H1 (cell line): ENCODE data around the gene INTS1.

ENCODE experiments used
- CTCF ChIP-seq, 3 experiments: IDR thresholded peaks; 1 replicate in 2 of 3; 2 replicates in 1 of 3; pipeline versions ENCODE4 v1.5.1 to v1.6.1; 2011; ENCODE audit warnings: low read length in 3 of 3, mild to moderate bottlenecking in 3 of 3, inconsistent platforms in 2 of 3, low read depth in 1 of 3, moderate library complexity in 1 of 3; ENCODE audit not compliant: insufficient read depth in 1 of 3; ENCODE audit errors: control extremely low read depth in 1 of 3
- MAX ChIP-seq: IDR thresholded peaks from 2 replicates; pipeline ENCODE4 v1.6.1; 2012; ENCODE audit warnings: inconsistent platforms
- NRF1 ChIP-seq: IDR thresholded peaks from 2 replicates; pipeline ENCODE4 v1.6.1; 2011; ENCODE audit warnings: mild to moderate bottlenecking, low read depth, low read length, improper control_type of control experiment
- POLR2AphosphoS5 ChIP-seq: IDR thresholded peaks from 2 replicates; pipeline ENCODE4 v1.6.1; 2011; ENCODE audit warnings: low read depth, low read length
- RBBP5 ChIP-seq: IDR thresholded peaks from 2 replicates; pipeline ENCODE4 v1.7.1; 2012; ENCODE audit warnings: low read depth, mild to moderate bottlenecking, inconsistent platforms, low read length, moderate library complexity, borderline replicate concordance

DNA sequence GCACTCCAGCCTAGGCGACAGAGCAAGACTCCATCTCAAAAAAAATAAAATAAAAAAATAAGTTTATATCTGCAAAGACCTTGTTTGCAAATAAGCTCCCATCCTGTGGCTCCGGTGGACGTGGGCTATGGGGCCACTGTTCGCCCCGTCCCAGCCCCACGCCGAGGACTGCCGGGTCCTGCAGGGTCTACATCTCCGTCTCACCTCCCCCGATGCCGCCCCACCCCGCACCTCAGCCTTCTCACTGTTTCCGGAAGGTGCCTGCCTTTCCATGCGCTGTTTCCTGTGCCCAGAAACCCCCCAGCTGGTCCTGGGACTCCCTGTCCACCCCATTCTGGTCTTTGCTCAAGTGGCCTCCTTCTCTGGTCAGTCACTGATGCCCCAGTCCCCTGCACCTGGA lies 5.0 kb upstream of the INTS1 start:
- TF ChIP-seq CTCF (IDR thresholded peaks at IDR 0.05; ENCODE audit: control extremely low read depth in 1 of 3, insufficient read depth in 1 of 3, low read depth in 1 of 3, low read length in 3 of 3) (no peak), POLR2AphosphoS5 (no peak), NRF1 (no peak), MAX (no peak), RBBP5 (no peak)
